RWPE1 (cell line): ENCODE data around the gene SLC5A9.

Experiments
- CTCF ChIA-PET: fragments of 350-600 bp; sonication (Branson Sonifier 250); formaldehyde crosslinking; extraction: SDS; loops from one replicate; lab custom pipeline; 2021; lab: Yijun Ruan, JAX
- POLR2A ChIA-PET: fragments of 400-600 bp; formaldehyde crosslinking; extraction: SDS; loops from one replicate; lab custom pipeline; 2020; ENCODE audit warnings: antibody characterized with exemption; ENCODE audit not compliant: low non-redundant PET; lab: Yijun Ruan, JAX
- DNase-seq: peaks from one replicate; pipeline ENCODE4 v3.0.0; 2012; ENCODE audit warnings: low spot score
- H3K27ac ChIP-seq: fragments of 450-650 bp; 2 replicates; pipeline ENCODE4 v1.5.1; 2017
- CTCF ChIP-seq: fragments of 450-650 bp; conservative IDR thresholded peaks from 2 replicates; pipeline ENCODE4 v1.5.1; 2017; ENCODE audit warnings: low read depth, mild to moderate bottlenecking

Gene SLC5A9

GRCh38 chr1:48232722-48233121 is 10.2 kb downstream of the SLC5A9 start:
- TF ChIP-seq CTCF: no peak
- CTCF ChIA-PET: no interaction called here
- no peak for DNase-seq
- POLR2A ChIA-PET: no interaction called here
- no peak overlapping the region for H3K27ac ChIP-seq

GRCh38 chr1:48233666-48234485 is 11.4 kb downstream of the SLC5A9 start:
- no peak for TF ChIP-seq CTCF

GRCh38 chr1:48235652-48236051 is 13.1 kb downstream of the SLC5A9 start:
- no peak for TF ChIP-seq CTCF
- DNase-seq: no peak
- no peak overlapping the region for H3K27ac ChIP-seq
- POLR2A ChIA-PET: no interaction called here
- CTCF ChIA-PET: interaction anchor here (1.7 kb wide), 1 partner anchor 142 kb away, joined by 4 read pairs; no protein-coding TSS in a partner anchor

More at GRCh38 chr1:48233666-48234485, 11.4 kb downstream of the SLC5A9 start:
- H3K27ac ChIP-seq: no peak overlapping the region
- CTCF ChIA-PET: no interaction called here
- no peak for DNase-seq
- POLR2A ChIA-PET: no interaction called here

- CTCF ChIA-PET: interaction anchor here (0.6 to 1.7 kb wide), 5 partner anchors 30 to 511 kb away, joined by 3 to 4 read pairs (median 3); no protein-coding TSS in a partner anchor
- POLR2A ChIA-PET: no interaction called here
- DNase-seq: peak; percentile 51
- no peak overlapping the region for H3K27ac ChIP-seq
- TF ChIP-seq CTCF: peak; percentile 54
Measured at GRCh38 chr1:48236716-48237470, 14.4 kb downstream of the SLC5A9 start.

GRCh38 chr1:48242141-48242736 is 19.7 kb downstream of the SLC5A9 start:
- ChIA-PET POLR2A (no interaction called here), CTCF (interaction anchor here (0.6 kb wide), 1 partner anchor 55 kb away, joined by 3 read pairs; no protein-coding TSS in a partner anchor)
- H3K27ac ChIP-seq: no peak overlapping the region
- no peak for DNase-seq
- TF ChIP-seq CTCF: no peak

GRCh38 chr1:48245106-48245505 is 22.6 kb downstream of the SLC5A9 start:
- no peak for TF ChIP-seq CTCF
- no peak overlapping the region for H3K27ac ChIP-seq
- CTCF ChIA-PET: no interaction called here
- DNase-seq: no peak
- POLR2A ChIA-PET: no interaction called here
